OCI-LY3 (cell line): ENCODE data around the gene DYNLT5.

Experiments used
- CTCF ChIP-seq: fragments of 200-600, 300-600 bp; sonication (generic); IDR thresholded peaks from 2 replicates; pipeline ENCODE4 v1.5.1; 2014; ENCODE audit warnings: antibody characterized with exemption, low read length, low read depth
- EZH2phosphoT487 ChIP-seq: fragments of 200-600 bp; shearing (Covaris generic); IDR thresholded peaks from 2 replicates; pipeline ENCODE4 v1.6.1; 2018; ENCODE audit warnings: antibody characterized with exemption, mixed run types, low read depth

DNA sequence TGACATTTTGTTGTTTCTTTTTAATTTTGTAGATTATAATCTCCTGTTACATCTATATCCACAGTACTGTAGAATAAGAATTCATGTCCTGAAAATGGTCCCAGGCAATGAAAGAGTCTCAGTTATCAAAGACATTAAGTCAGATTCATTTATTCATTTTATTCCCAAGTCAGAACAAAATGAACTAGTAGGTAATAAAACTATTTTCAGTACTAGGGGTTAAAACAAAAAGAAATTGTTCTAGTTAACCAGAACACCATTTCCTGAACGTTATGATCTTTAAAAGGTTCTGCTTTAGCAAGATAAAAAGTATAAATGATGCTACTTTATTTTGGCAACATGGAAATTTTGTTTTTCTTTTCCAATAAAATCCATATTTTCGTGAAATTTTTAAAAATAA is 6.8 kb upstream of the DYNLT5 start:
- no peak for TF ChIP-seq CTCF
- no peak for TF ChIP-seq EZH2phosphoT487
